T-cell (primary cell): ENCODE results near the gene FA2H. TPM values are rescaled to one million over a fixed set of nuclear protein-coding genes. Genes with fewer than 3 reads are reported as not detected.

Experiments
- ATAC-seq, 4 experiments: fragments of 200-7000 bp in 3 of 4; fragments of 150-1000 bp in 1 of 4; cut with Tn5 transposase; replicated peaks in 1 of 4; 1 replicate in 3 of 4; 2 replicates in 1 of 4; pipeline ENCODE4 v1.10.0; 2021; ENCODE audit warnings: moderate library complexity in 3 of 4, mild to moderate bottlenecking in 2 of 4, moderate number of reproducible peaks in 1 of 4
- CTCF ChIA-PET, 2 donors: fragments of 300-600 bp; sonication (Branson Sonifier 250); formaldehyde crosslinking; loops; one replicate each; lab custom pipeline; 2022; ENCODE audit warnings: antibody characterized with exemption in 2 of 2; lab: Charles Lee
- POLR2A ChIA-PET, 2 donors: fragments of 300-600 bp; sonication (Branson Sonifier 250); formaldehyde crosslinking; loops; one replicate each; lab custom pipeline; 2022; ENCODE audit warnings: antibody characterized with exemption in 2 of 2; lab: Charles Lee
- DNase-seq, 35 experiments: peaks; one replicate each; pipeline versions ENCODE4 v3.0.0 to v3.0.0-alpha.2; 2013 to 2023
- H3K27ac ChIP-seq: one replicate; pipeline ENCODE4 v1.5.1; 2013; ENCODE audit warnings: low read length
- H3K27me3 ChIP-seq, 2 experiments: replicated peaks in 1 of 2; 1 replicate in 1 of 2; 2 replicates in 1 of 2; pipeline versions ENCODE4 v1.6.1 to v1.7.0; 2013; ENCODE audit warnings: low read length in 1 of 2, mixed read lengths in 1 of 2; ENCODE audit not compliant: control insufficient read depth in 2 of 2, insufficient read depth in 2 of 2; ENCODE audit errors: extremely low read depth in 1 of 2
- H3K36me3 ChIP-seq, 2 donors: 1 replicate in 1 of 2; 2 replicates in 1 of 2; pipeline versions ENCODE4 v1.6.1 to v1.7.0; 2013; ENCODE audit warnings: low read length in 1 of 2; ENCODE audit not compliant: control insufficient read depth in 2 of 2, insufficient read depth in 1 of 2; ENCODE audit errors: extremely low read depth in 1 of 2
- H3K4me1 ChIP-seq, 2 experiments: 1 replicate in 1 of 2; 2 replicates in 1 of 2; pipeline versions ENCODE4 v1.6.1 to v1.7.0; 2013; ENCODE audit warnings: low read length in 2 of 2, mixed read lengths in 1 of 2; ENCODE audit not compliant: insufficient read depth in 2 of 2, control insufficient read depth in 1 of 2; ENCODE audit errors: extremely low read depth in 1 of 2
- H3K4me3 ChIP-seq, 2 donors: 1 replicate in 1 of 2; 2 replicates in 1 of 2; pipeline versions ENCODE4 v1.5.1 to v1.7.0; 2013; ENCODE audit warnings: mild to moderate bottlenecking in 2 of 2, low read length in 1 of 2, moderate library complexity in 1 of 2; ENCODE audit not compliant: control insufficient read depth in 1 of 2; ENCODE audit errors: extremely low read depth in 1 of 2
- H3K9me3 ChIP-seq: 2 replicates; pipeline ENCODE4 v1.7.0; 2013
- H3K27ac Mint-ChIP-seq, 2 donors: one replicate each; pipeline ENCODE4 v1.8.0; 2020 to 2021; ENCODE audit warnings: mild to moderate bottlenecking in 2 of 2, mixed read lengths in 2 of 2
- H3K27me3 Mint-ChIP-seq, 2 donors: one replicate each; pipeline ENCODE4 v1.8.0; 2021 to 2022; ENCODE audit warnings: mixed read lengths in 2 of 2
- H3K36me3 Mint-ChIP-seq: one replicate; pipeline ENCODE4 v1.8.0; 2021; ENCODE audit warnings: mixed read lengths
- H3K4me1 Mint-ChIP-seq, 3 donors: one replicate each; pipeline ENCODE4 v1.8.0; 2020 to 2022; ENCODE audit warnings: mixed read lengths in 3 of 3, mild to moderate bottlenecking in 1 of 3
- H3K4me3 Mint-ChIP-seq, 3 donors: one replicate each; pipeline ENCODE4 v1.8.0; 2020 to 2022; ENCODE audit warnings: mild to moderate bottlenecking in 3 of 3, mixed read lengths in 3 of 3, moderate library complexity in 3 of 3
- H3K9me3 Mint-ChIP-seq, 3 donors: one replicate each; pipeline ENCODE4 v1.8.0; 2020 to 2022; ENCODE audit warnings: mixed read lengths in 3 of 3
- whole genome bisulfite sequencing: methylation state at CpG from one replicate; pipeline ENCODE4 v1.1.5; 2013; ENCODE audit warnings: missing lambda C conversion rate; ENCODE audit not compliant: insufficient coverage; 5-methylcytosine and 5-hydroxymethylcytosine counted together
- total RNA-seq, 35 experiments: library from RNA in 6 of 35; stranded (reverse) in 6 of 35; fragments of 120-200 nt in 1 of 35; gene quantifications; one replicate each; pipeline versions ENCODE4 v1.2.1 to v1.2.4 and lab custom pipeline; 2013 to 2026

The FA2H gene
- total RNA-seq, 5 donors from 2014 or later (not counting 1 experiment from before 2014, with no cell fraction given), result 0.23 to 0.39 (median 0.35) TPM; not detected in 2

DNA sequence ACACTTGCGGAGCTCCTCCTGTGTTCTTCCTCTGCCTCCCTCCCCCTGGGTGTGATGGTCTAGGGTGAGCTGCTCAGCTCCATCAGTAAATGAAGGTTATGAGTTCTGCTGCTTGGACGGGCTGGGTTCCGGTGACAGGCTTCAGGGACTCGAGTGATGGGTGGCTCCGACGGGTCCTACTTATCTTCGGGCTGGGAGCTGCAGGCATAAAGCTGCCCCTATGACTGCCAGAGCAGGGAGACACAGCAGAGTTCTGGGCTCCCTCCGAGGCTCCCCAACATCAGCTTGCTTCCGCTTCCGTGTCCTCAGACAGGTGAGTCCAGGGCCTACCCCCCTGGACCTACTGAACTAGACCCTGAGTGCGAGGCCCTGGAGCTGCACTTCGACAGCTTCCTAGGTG is 62.7 kb downstream of the FA2H start:
- DNase-seq (no peak), ATAC-seq (no peak)
- Mint-ChIP-seq H3K27me3 (no peaks in the 10 kb centered on the region), H3K27ac (no peak overlapping the region), H3K9me3 (no peaks in the 10 kb centered on the region), H3K4me1 (peaks cover 3 to 7% (median 5%) of the 10 kb centered on the region in 3 donors), H3K4me3 (no peak overlapping the region), H3K36me3 (no peaks in the 10 kb centered on the region)
- Histone ChIP-seq H3K27me3 (no peaks in the 10 kb centered on the region), H3K9me3 (no peaks in the 10 kb centered on the region), H3K36me3 (no peaks in the 10 kb centered on the region), H3K27ac (no peak overlapping the region), H3K4me1 (no peaks in the 10 kb centered on the region), H3K4me3 (no peak overlapping the region)
- POLR2A ChIA-PET, result interaction anchor here in 1 of 2 donors (0.5 to 0.7 kb wide), 3 partner anchors 170 to 506 kb away, joined by 3 read pairs; no protein-coding TSS in a partner anchor
- WGBS, result 90% methylated on average over 11 of the region's 12 CpGs
- CTCF ChIA-PET, result interaction anchor here in 1 of 2 donors (0.6 to 2.8 kb wide), 4 partner anchors 8 to 399 kb away, joined by 3 to 12 read pairs (median 4); partner anchors contain the start of gene MLKL

DNA sequence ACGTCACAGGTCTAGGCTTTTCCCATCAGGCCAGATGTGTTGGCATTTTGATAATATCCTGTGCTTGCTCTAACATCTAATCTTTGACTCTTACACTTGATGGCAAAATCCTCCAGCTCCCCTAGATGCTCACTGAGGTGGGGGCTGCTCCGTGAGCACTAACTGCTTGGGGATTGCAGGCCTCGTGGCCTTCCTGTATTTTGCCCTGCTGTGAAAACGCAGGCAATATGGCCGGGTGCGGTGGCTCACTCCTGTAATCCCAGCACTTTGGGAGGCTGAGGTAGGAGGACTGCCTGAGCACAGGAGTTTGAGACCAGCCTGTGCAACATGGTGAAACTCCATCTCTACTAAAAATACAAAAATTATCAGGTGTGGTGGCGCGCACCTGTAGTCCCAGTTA is 64.2 kb downstream of the FA2H start:
- no peak for ATAC-seq
- no peak overlapping the region for H3K27ac Mint-ChIP-seq
- no peaks in the 10 kb centered on the region for H3K9me3 Mint-ChIP-seq
- no peak overlapping the region for H3K4me3 Mint-ChIP-seq
- ChIA-PET POLR2A (no interaction called here), CTCF (interaction anchor here (0.5 to 1.6 kb wide), 11 partner anchors 9 to 153 kb away, joined by 3 to 9 read pairs (median 3); partner anchors contain the start of gene MLKL (in 1 of the 2))
- peaks cover 3 to 7% (median 5%) of the 10 kb centered on the region in 3 donors for H3K4me1 Mint-ChIP-seq
- no peak for DNase-seq
- H3K36me3 ChIP-seq, result no peaks in the 10 kb centered on the region
- no peaks in the 10 kb centered on the region for H3K27me3 ChIP-seq
- H3K27ac ChIP-seq, result no peak overlapping the region
- WGBS, result 100% methylated on average over 2 of the region's 8 CpGs
- H3K9me3 ChIP-seq, result no peaks in the 10 kb centered on the region
- no peaks in the 10 kb centered on the region for H3K36me3 Mint-ChIP-seq
- no peaks in the 10 kb centered on the region for H3K27me3 Mint-ChIP-seq
- no peak overlapping the region for H3K4me3 ChIP-seq
- H3K4me1 ChIP-seq, result no peaks in the 10 kb centered on the region

DNA sequence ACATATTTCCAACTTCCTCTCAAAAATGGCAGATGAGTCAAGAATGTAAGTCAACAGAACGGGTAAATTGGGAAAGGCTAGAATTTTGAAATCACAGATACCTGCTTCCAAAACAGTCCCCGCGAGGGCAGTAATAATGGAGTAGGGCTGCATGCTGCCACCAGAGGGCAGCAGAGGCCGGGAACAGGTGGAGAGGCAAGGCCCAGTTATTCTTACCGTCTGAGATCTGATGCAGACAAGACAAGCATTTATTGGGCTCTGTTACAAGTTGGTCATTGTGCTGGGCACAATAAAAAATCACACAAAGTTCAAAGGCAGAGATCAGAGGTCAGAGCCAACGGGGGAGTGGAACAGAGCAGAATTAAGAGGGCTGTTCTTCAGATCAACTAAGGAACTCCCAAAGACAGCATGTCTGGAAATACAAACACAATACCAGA is 65.2 kb downstream of the FA2H start:
- ChIA-PET POLR2A (no interaction called here), CTCF (interaction anchor here (0.7 to 1.4 kb wide), 8 partner anchors 8 to 153 kb away, joined by 3 to 9 read pairs (median 4); partner anchors contain the start of gene MLKL (in 1 of the 2))
- Mint-ChIP-seq H3K27ac (peak overlapping the region in 1 of 2 donors; percentile 35), H3K36me3 (no peaks in the 10 kb centered on the region), H3K9me3 (no peaks in the 10 kb centered on the region), H3K27me3 (no peaks in the 10 kb centered on the region), H3K4me1 (peaks cover 5 to 7% (median 6%) of the 10 kb centered on the region in 3 donors), H3K4me3 (no peak overlapping the region)
- WGBS, result 0% methylated on average over 4 of the region's 6 CpGs
- Histone ChIP-seq H3K4me3 (no peak overlapping the region), H3K4me1 (no peaks in the 10 kb centered on the region), H3K27ac (no peak overlapping the region), H3K27me3 (no peaks in the 10 kb centered on the region), H3K9me3 (no peaks in the 10 kb centered on the region), H3K36me3 (no peaks in the 10 kb centered on the region)
- DNase-seq (peak; percentile 50 to 90 (median 74)), ATAC-seq (peak; percentile 96 to 99 (median 96))

DNA sequence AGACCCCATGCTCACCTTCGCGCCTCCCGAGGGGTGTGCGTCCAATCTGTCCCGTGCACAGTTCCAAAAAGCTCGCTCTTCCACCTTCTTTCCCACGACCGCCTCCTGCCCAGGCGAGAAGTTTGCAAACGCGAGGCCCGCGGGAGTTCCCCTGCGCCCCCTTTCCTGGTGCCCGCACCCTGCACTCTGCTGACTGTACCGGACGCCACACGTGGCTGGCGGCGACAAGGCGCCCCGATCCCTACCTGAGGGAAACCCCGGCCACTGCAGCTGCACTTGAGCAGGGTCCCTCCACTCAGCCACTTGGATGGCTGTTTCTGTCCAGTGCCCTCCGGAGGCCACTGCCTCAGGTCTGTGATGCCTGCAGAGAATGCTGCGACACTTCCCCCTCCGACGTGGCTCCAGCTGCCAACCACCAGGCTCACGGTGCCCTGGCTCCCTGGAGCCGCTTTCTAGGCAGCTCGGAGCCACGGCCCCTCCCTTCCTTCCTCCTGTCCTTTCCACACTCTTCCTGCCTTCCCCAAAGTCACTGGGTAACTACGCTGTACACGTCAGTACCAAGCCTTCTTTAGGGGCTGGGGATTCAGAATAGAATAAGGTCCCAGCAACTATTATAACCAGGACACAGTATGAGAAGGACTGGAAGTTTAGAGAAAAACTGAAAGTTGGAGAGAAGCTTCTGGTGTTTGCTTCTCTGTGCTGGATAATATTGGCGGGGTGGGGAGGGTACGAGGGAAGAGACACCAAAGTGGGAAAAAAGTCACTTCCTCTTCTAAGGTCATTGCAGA is 74.0 kb downstream of the FA2H start, which contains the start of gene MLKL:
Gene MLKL (minus strand): TSS at position 425 of the 788 bp plus-strand sequence. CDS start 5,105 bp downstream, outside the sequence.
- peak within 1 kb of the TSS; percentile 91 to 94 for H3K4me3 ChIP-seq
- no peaks in the 10 kb centered on the region for H3K36me3 ChIP-seq
- H3K9me3 ChIP-seq, result no peaks in the 10 kb centered on the region
- peak; percentile 78 to 84 (median 82) for ATAC-seq
- H3K27me3 ChIP-seq, result no peaks in the 10 kb centered on the region
- WGBS, result under 1% methylated on average over 30 of the region's 35 CpGs
- Mint-ChIP-seq H3K36me3 (peaks cover 9% of the 10 kb centered on the region), H3K27ac (peak within 1 kb of the TSS; percentile 97 to 99), H3K9me3 (no peaks in the 10 kb centered on the region), H3K4me1 (peaks cover 49 to 59% (median 59%) of the 10 kb centered on the region in 3 donors), H3K27me3 (no peaks in the 10 kb centered on the region), H3K4me3 (peak within 1 kb of the TSS; percentile 97 to 100 (median 99))
- H3K27ac ChIP-seq, result peak within 1 kb of the TSS; percentile 78
- ChIA-PET CTCF (interaction anchor here (0.9 to 1.6 kb wide), 5 partner anchors 9 to 374 kb away, joined by 3 to 5 read pairs (median 4); no protein-coding TSS in a partner anchor), POLR2A (interaction anchor here in 1 of 2 donors (0.5 to 1.0 kb wide), 2 partner anchors 34 kb away, joined by 4 to 14 read pairs; partner anchors contain the start of gene RFWD3)
- H3K4me1 ChIP-seq, result peaks cover 15 to 35% of the 10 kb centered on the region in 2 experiments
- peak; percentile 19 to 73 (median 50) for DNase-seq

DNA sequence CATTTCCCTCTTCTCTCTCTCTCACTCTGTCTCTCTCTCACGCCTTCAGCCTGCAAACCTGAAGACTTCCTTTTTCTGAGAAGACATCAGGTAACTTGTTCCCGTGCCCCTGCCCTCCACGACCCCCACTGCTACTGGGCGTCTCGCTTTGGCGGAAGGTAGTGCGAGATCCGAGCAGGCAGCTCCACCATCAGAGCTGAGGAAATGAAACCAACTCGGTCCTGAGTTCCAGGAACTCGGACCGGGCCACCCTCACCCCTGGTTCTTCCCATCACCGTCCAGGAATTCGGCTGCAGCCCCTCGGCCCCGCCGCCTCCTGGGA is 74.5 kb downstream of the FA2H start:
- WGBS, result under 1% methylated on average over 16 of the region's 16 CpGs
- H3K4me1 Mint-ChIP-seq, result peaks cover 54 to 64% (median 63%) of the 10 kb centered on the region in 3 donors
- peak overlapping the region; percentile 78 for H3K27ac ChIP-seq

DNA sequence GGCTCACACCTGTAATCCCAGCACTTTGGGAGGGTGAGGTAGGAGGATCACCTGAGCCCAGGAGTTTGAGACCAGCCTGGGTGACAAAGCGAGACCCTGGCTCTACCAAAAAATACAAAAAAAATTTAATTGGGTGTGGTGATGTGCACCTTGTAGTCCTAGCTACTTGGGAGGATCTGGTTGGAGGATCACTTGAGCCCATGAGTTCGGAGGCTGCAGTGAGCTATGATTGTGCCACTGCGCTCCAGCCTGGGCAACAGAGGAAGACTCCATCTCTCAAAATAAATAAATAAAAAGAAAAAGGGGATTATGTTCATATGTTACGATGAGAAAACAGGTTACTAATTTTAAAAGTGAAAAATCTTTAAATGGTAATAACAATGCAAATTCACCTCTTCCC is 75.0 kb downstream of the FA2H start:
- WGBS, result no CpG with 5 or more reads among the region's 4 CpGs
- H3K36me3 ChIP-seq, result peaks cover 0 to 6% of the 10 kb centered on the region in 2 donors
- Mint-ChIP-seq H3K4me1 (peaks cover 55 to 64% (median 60%) of the 10 kb centered on the region in 3 donors), H3K9me3 (no peaks in the 10 kb centered on the region), H3K4me3 (peak overlapping the region; percentile 74 to 100 (median 99)), H3K27me3 (no peaks in the 10 kb centered on the region), H3K27ac (peak overlapping the region; percentile 86 to 99), H3K36me3 (peaks cover 14% of the 10 kb centered on the region)
- H3K4me3 ChIP-seq, result peak overlapping the region; percentile 91 to 94
- H3K27ac ChIP-seq, result peak overlapping the region; percentile 78
- H3K27me3 ChIP-seq, result no peaks in the 10 kb centered on the region
- H3K4me1 ChIP-seq, result peaks cover 15 to 35% of the 10 kb centered on the region in 2 experiments
- CTCF ChIA-PET, result interaction anchor here (1.0 to 1.3 kb wide), 2 partner anchors 8 to 10 kb away, joined by 3 to 5 read pairs; no protein-coding TSS in a partner anchor
- no peaks in the 10 kb centered on the region for H3K9me3 ChIP-seq
- DNase-seq (no peak), ATAC-seq (no peak)
- POLR2A ChIA-PET, result interaction anchor here in 1 of 2 donors (0.6 to 1.0 kb wide), 3 partner anchors 33 to 75 kb away, joined by 3 to 5 read pairs (median 4); partner anchors contain the start of genes FA2H and RFWD3

More for the DNA sequence above, 74.5 kb downstream of the FA2H start:
- Histone ChIP-seq H3K4me1 (peaks cover 15 to 35% of the 10 kb centered on the region in 2 experiments), H3K36me3 (peaks cover 0 to 5% of the 10 kb centered on the region in 2 donors), H3K27me3 (no peaks in the 10 kb centered on the region), H3K9me3 (no peaks in the 10 kb centered on the region), H3K4me3 (peak overlapping the region; percentile 91 to 94)
- Mint-ChIP-seq H3K4me3 (peak overlapping the region; percentile 97 to 100 (median 99)), H3K27me3 (no peaks in the 10 kb centered on the region), H3K9me3 (no peaks in the 10 kb centered on the region), H3K36me3 (peaks cover 14% of the 10 kb centered on the region), H3K27ac (peak overlapping the region; percentile 97 to 99)
- POLR2A ChIA-PET, result interaction anchor here in 1 of 2 donors (1.0 kb wide), 1 partner anchor 33 kb away, joined by 4 read pairs; the partner anchor contains the start of gene RFWD3
- CTCF ChIA-PET, result interaction anchor here (1.2 to 1.6 kb wide), 4 partner anchors 10 to 375 kb away, joined by 3 to 5 read pairs (median 4); no protein-coding TSS in a partner anchor
- peak; percentile 24 to 42 (median 30) for ATAC-seq
- DNase-seq, result peak in 21 of 35 experiments; percentile 3 to 46 (median 16)
